Measurements from ENCODE around the gene ALKBH7.
"Not testable (repeated sequence)": the region's sequence is repeated elsewhere in the genome, so short reads cannot be mapped to it uniquely, and the experiment has no call there.

Gene ALKBH7

DNA sequence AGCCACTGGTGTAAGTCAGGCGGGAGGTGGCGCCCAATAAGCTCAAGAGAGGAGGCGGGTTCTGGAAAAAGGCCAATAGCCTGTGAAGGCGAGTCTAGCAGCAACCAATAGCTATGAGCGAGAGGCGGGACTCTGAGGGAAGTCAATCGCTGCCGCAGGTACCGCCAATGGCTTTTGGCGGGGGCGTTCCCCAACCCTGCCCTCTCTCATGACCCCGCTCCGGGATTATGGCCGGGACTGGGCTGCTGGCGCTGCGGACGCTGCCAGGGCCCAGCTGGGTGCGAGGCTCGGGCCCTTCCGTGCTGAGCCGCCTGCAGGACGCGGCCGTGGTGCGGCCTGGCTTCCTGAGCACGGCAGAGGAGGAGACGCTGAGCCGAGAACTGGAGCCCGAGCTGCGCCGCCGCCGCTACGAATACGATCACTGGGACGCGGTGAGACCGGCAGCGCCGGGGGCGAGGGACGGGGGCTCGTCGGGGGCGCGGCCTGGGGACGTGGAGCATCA, at the start of gene ALKBH7:
Gene ALKBH7, plus strand, starts transcription at position 201 of the 502 bp plus-strand sequence. Its CDS starts 27 bp downstream, at position 228.
- DNase-seq (ENCODE audit: low read depth in 1 of 2, low spot score in 1 of 2) = peak; percentile 76 to 89

- no peak for DNase-seq (ENCODE audit: low read depth in 1 of 2, low spot score in 1 of 2)
Observed at GRCh38 chr19:6324757-6325156, 47.8 kb upstream of the ALKBH7 start.

DNA sequence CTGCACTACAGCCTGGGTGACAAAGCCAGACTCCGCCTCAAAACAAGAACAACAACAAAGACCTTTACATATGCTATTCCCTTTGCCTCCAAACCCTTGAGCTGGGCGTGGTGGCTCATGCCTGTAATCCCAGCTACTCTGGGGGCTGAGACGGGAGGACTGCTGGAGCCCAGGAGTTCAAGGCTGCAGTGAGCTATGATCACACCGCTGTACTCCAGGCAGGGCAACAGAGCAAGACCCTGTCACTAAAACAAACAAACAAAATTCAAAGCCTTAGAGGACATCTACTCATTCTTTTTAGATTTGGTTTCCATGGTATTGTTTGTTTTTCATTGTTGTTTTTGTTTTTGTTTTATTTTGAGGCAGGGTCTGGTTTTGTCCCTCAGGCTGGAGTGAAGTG, 47.0 kb upstream of the ALKBH7 start:
- DNase-seq (ENCODE audit: low read depth in 1 of 2, low spot score in 1 of 2) = no peak

GRCh38 chr19:6326815-6327214, 45.8 kb upstream of the ALKBH7 start:
- no peak for DNase-seq (ENCODE audit: low read depth in 1 of 2, low spot score in 1 of 2)

GRCh38 chr19:6333439-6333838, 39.2 kb upstream of the ALKBH7 start, which contains the start of gene ACER1:
Gene ACER1 (minus strand): TSS chr19:6333612. CDS start chr19:6333551, 61 bp downstream.
- no peak for DNase-seq (ENCODE audit: low read depth in 1 of 2, low spot score in 1 of 2)

GRCh38 chr19:6334490-6335285, 37.9 kb upstream of the ALKBH7 start:
- DNase-seq (ENCODE audit: low read depth in 1 of 2, low spot score in 1 of 2) = no peak

DNA sequence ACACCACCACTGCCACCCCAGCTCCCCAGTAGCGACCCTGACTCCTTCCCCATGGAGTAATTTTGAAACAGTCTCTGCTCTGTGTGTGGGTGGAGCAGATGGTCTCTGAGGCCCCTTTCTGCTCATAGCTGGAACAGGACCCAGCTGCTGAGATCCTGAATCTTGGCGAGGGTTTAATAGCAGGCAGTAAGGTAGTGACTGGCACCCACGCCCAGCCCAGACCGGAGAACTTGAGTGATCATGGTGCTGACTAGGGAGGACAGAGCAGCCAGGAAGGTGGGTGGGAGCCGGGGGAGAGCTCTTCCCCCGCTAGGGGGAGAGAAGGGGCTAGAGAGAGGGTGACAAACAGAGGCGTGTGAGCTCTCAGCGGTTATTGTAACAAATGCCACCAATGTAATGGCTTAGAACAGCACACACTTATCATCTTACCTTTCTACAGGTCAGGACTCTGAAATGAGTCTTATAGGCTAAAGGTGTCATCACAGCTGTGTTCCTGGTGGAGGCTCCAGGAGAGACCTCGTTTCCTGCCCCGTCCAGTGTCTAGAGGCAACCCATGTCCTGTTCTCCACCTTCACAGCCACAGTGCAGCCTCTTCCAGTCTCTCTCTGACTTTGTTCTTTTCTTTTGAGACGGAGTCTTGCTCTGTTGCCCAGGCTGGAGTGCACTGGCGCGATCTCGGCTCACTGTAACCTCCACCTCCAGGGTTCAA, 31.9 kb upstream of the ALKBH7 start:
- DNase-seq (ENCODE audit: low read depth in 1 of 2, low spot score in 1 of 2) = no peak

DNA sequence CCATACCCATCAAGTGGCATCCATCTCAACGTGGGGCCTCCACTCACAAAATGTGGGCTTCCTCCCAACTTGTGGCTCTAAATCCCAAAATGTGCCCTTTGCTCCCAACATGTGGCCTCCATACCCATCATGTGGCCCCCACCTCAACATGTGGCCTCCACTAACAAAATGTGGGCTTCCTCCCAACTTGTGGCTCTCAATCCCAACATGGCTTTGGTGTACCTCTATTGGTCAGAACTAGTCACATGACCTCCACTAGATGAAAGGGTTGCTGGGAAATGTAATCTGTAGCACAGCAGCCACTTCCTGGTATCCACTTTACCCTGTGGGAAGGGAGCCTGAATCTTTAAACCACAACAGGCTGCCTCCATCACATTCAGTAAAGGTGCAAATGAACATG, 29.1 kb upstream of the ALKBH7 start:
- DNase-seq (ENCODE audit: low read depth in 1 of 2, low spot score in 1 of 2) = no peak

- not testable (repeated sequence) for DNase-seq (ENCODE audit: low read depth in 1 of 2, low spot score in 1 of 2)
Observed at GRCh38 chr19:6349271-6349670, 23.3 kb upstream of the ALKBH7 start.

GRCh38 chr19:6350688-6351087, 21.9 kb upstream of the ALKBH7 start:
- no peak for DNase-seq (ENCODE audit: low read depth in 1 of 2, low spot score in 1 of 2)

GRCh38 chr19:6352381-6353165, 20.0 kb upstream of the ALKBH7 start:
- DNase-seq (ENCODE audit: low read depth in 1 of 2, low spot score in 1 of 2) = no peak

GRCh38 chr19:6354098-6354674, 18.4 kb upstream of the ALKBH7 start:
- DNase-seq (ENCODE audit: low read depth in 1 of 2, low spot score in 1 of 2) = no peak

GRCh38 chr19:6355321-6356040, 17.1 kb upstream of the ALKBH7 start:
- DNase-seq (ENCODE audit: low read depth in 1 of 2, low spot score in 1 of 2) = not testable (repeated sequence)

- DNase-seq (ENCODE audit: low read depth in 1 of 2, low spot score in 1 of 2) = no peak
Observed at GRCh38 chr19:6357174-6357573, 15.4 kb upstream of the ALKBH7 start.

GRCh38 chr19:6358003-6358402, 14.6 kb upstream of the ALKBH7 start:
- DNase-seq (ENCODE audit: low read depth in 1 of 2, low spot score in 1 of 2) = no peak

DNA sequence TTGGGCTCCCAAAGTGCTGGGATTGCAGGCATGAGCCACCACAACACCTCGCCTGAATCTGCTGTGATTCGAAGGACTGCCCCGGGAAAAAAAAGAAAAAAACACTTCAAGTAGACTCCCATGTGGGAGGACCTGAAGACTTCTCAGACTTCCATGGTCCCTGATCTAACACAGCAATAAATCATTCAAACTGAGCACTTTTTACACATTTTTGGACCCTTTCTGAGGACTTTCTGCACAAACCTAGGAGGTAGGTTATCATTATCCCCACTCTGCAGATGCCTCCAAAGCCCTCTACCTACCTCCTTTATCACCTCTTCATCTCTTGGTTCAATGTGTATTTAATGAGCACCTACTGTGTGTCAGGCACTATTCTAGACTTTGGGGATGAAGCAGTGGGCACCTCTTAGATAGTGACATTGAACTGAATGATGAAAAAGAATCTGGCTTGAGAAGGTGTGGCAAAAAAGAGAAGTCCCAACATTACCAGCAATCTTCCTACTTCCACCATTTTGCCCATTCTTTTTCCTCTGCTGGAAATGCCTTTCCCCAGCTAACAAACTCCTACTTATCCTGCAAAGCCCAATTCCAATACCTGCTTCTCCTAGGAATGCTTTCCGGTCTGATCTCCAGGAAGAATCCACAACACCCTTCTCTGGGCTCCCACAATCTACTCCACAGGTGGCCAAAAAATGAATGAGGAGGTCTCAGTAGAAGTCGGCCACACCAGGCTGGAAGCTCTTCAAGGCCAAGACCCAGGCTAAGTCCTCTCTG, 12.8 kb upstream of the ALKBH7 start:
- DNase-seq (ENCODE audit: low read depth in 1 of 2, low spot score in 1 of 2) = no peak

- not testable (repeated sequence) for DNase-seq (ENCODE audit: low read depth in 1 of 2, low spot score in 1 of 2)
Observed at GRCh38 chr19:6360445-6360844, 12.1 kb upstream of the ALKBH7 start.

DNA sequence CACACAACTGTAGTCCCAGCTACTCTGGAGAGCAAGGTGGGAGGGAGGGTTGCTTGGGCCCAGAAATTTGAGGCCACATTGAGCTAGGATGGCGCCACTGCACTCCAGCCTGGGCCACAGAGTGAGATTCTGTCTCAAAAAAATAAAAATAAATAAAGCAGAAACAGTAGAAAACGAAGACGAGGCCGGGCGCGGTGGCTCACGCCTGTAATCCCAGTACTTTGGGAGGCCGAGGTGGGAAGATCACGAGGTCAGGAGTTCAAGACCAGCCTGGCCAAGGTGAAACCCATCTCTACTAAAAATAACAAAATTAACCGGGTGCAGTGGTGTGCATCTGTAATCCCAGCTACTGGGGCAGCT, 11.8 kb upstream of the ALKBH7 start:
- DNase-seq (ENCODE audit: low read depth in 1 of 2, low spot score in 1 of 2) = not testable (repeated sequence)

DNA sequence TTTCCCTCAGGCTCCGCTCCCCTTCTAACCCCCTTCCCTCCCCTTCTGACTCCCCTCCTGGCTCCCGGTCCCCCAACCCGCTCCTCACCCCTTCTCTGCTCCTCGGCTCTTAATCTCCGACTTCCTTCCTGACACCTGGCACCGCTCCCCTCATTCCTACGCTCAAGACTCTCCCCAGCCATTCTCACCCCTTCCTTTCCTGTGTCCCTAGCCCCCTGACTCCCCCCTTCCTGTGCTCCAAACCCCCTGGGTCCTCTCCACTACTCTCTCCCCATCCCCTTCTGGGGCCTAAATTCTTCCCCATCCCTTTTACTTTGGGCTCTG, 10.6 kb upstream of the ALKBH7 start:
- DNase-seq (ENCODE audit: low read depth in 1 of 2, low spot score in 1 of 2) = no peak

GRCh38 chr19:6362351-6362801, 10.2 kb upstream of the ALKBH7 start:
- no peak for DNase-seq (ENCODE audit: low read depth in 1 of 2, low spot score in 1 of 2)
